Activated CD4-positive, alpha-beta T cell treated with anti-CD3 and anti-CD28 coated beads for 36 hours (primary cell): ENCODE results near the gene SYT14. TPM values are rescaled to one million over a fixed set of nuclear protein-coding genes. Genes with fewer than 3 reads are reported as not detected.
"Not testable (repeated sequence)": the region's sequence is repeated elsewhere in the genome, so short reads cannot be mapped to it uniquely, and the experiment has no call there.

Source experiments
- ATAC-seq: fragments of 200-7000 bp; cut with Tn5 transposase; one replicate; pipeline ENCODE4 v1.10.0; 2021; ENCODE audit warnings: mild to moderate bottlenecking, moderate library complexity
- CTCF ChIA-PET: fragments of 350-600 bp; sonication (Branson Sonifier 250); formaldehyde crosslinking; loops from one replicate; lab custom pipeline; 2021; ENCODE audit warnings: antibody characterized with exemption; lab: Charles Lee
- POLR2A ChIA-PET: fragments of 350-600 bp; sonication (Branson Sonifier 250); formaldehyde crosslinking; loops from one replicate; lab custom pipeline; 2021; ENCODE audit warnings: antibody characterized with exemption, inconsistent platforms; lab: Charles Lee
- DNase-seq: peaks from one replicate; pipeline ENCODE4 v3.0.0-alpha.2; 2020
- H3K27ac Mint-ChIP-seq: one replicate; pipeline ENCODE4 v1.8.0; 2021; ENCODE audit warnings: mixed read lengths
- H3K27me3 Mint-ChIP-seq: one replicate; pipeline ENCODE4 v1.8.0; 2021; ENCODE audit warnings: mixed read lengths
- H3K36me3 Mint-ChIP-seq: one replicate; pipeline ENCODE4 v1.8.0; 2021; ENCODE audit warnings: low read depth, mixed read lengths
- H3K4me1 Mint-ChIP-seq: one replicate; pipeline ENCODE4 v1.8.0; 2021; ENCODE audit warnings: mixed read lengths
- H3K4me3 Mint-ChIP-seq: one replicate; pipeline ENCODE4 v1.8.0; 2021; ENCODE audit warnings: mild to moderate bottlenecking, moderate library complexity, mixed read lengths
- H3K9me3 Mint-ChIP-seq: one replicate; pipeline ENCODE4 v1.8.0; 2021; ENCODE audit warnings: low read depth, mixed read lengths
- intact Hi-C, 2 experiments: fragments of 100-400 bp; cut with DNase I in 1 of 2; cut with micrococcal nuclease in 1 of 2; formaldehyde crosslinking; loops; one replicate each; pipeline versions ENCODE4 v1.14.2 to v1.15.1; 2022 to 2024; cut with DNase I, micrococcal nuclease
- total RNA-seq, 2 experiments: library from RNA; stranded (reverse); gene quantifications; one replicate each; pipeline ENCODE4 v1.2.3, GENCODE V29; 2021

The SYT14 gene
- total RNA-seq, 2 experiments from 2014 or later = not detected

DNA sequence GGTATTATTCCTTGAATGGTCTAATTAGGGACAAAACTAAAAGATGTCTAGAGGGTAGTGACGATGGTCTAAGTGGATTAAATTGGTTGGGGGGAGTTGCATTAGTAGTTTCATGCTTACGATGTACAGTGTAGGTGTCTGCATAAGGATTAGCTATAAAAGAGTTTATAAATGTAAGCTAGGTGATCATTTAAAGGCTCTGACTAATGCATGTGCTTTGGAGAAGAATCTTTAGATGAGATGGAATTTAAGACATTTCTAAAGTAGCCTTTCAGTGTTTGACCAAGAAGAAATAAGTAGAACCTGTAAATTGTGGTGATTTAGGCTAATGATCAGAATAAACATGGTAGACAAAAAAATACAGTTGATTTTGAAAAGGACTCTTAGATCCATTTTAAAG, 7.4 kb downstream of the SYT14 start:
- CTCF ChIA-PET = no interaction called here
- Mint-ChIP-seq H3K36me3 (no peaks in the 10 kb centered on the region), H3K9me3 (no peaks in the 10 kb centered on the region), H3K4me1 (no peaks in the 10 kb centered on the region), H3K4me3 (no peak overlapping the region), H3K27ac (no peak overlapping the region), H3K27me3 (peaks cover 23% of the 10 kb centered on the region)
- intact Hi-C loops = no loop called here
- POLR2A ChIA-PET = no interaction called here
- ATAC-seq (no peak), DNase-seq (no peak)

DNA sequence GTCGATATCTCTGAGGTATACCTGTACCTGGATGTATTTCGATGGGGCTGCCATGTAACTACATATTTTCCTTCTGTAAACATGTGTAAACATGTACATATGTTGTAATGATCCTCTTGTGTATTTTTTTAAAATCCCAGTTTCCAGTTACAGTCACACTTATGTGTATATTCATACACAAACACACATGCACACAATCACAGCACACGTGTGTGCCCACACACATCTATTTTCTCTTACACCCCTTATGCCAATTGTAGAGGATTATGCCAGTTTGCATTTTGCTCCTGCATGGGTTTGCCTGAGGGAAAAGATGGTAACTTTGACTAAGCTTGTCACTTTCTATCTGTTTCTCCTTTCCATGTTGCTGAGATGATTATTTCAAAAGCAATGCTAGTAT, 10.1 kb downstream of the SYT14 start:
- CTCF ChIA-PET = no interaction called here
- Mint-ChIP-seq H3K4me3 (no peak overlapping the region), H3K27ac (no peak overlapping the region), H3K36me3 (no peaks in the 10 kb centered on the region), H3K27me3 (peaks cover 14% of the 10 kb centered on the region), H3K4me1 (no peaks in the 10 kb centered on the region), H3K9me3 (no peaks in the 10 kb centered on the region)
- intact Hi-C loops = no loop called here
- POLR2A ChIA-PET = no interaction called here
- DNase-seq (no peak), ATAC-seq (no peak)

DNA sequence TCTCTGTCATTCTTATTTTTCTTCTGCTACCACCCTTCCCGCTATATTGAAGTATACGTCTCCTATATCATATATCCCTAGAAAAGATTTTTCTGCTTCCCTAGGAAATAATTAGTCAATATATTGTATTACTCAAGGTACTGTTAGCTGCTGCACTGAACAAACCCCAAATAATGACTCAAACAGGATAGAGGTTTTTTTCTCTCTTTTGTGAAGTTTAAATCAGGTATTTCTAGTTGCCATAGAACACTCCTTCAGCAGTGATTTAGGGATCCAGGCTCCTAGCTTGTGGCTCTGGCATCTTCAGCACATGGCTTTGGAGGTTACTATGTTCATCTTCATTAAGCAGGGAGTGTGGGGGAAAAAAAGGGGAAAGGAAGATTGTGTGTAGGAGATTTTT, 18.1 kb downstream of the SYT14 start:
- no peaks in the 10 kb centered on the region for H3K9me3 Mint-ChIP-seq
- intact Hi-C loops = no loop called here
- DNase-seq (no peak), ATAC-seq (no peak)
- no peaks in the 10 kb centered on the region for H3K36me3 Mint-ChIP-seq
- peaks cover 10% of the 10 kb centered on the region for H3K27me3 Mint-ChIP-seq
- POLR2A ChIA-PET = no interaction called here
- CTCF ChIA-PET = no interaction called here
- no peak overlapping the region for H3K27ac Mint-ChIP-seq
- no peaks in the 10 kb centered on the region for H3K4me1 Mint-ChIP-seq
- H3K4me3 Mint-ChIP-seq = no peak overlapping the region

DNA sequence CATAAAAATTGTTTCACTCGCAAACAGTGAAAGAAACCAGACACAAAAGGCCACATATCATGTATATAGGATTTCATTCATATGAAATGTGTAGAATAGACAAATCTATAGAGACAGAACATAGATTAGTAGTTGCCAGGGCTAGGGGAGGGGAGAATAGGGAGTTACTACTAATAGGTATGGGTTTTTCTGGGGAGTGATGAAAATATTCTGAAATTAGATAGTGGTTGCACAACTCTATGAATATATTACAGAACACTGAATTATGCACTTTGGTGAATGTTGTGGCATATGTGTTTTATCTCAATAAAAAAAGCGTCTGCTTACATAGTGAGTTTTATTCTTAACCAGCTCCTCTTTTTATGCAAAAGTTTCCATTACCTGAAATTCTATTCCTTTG, 21.6 kb downstream of the SYT14 start:
- H3K36me3 Mint-ChIP-seq = no peaks in the 10 kb centered on the region
- H3K27ac Mint-ChIP-seq = no peak overlapping the region

DNA sequence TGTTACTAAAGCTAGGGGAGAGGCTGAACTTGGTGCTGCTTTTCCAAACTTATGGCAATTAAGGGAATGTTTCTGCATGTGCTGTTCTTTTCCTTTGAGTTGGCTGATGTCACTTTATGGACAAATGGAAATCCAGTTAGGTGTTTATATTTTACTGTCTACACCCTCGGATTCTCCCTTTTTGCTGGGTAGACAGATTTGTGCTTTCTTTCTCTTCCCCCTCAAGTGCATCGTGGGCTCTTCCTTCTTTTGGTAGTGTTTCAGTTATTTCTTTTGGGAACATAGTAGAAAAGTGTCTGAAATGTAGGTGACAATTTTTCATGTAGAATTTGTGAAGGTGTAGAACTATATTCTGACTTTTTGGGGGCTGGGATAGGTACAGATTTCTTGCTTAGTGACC, 22.9 kb downstream of the SYT14 start:
- no peak for ATAC-seq
- Mint-ChIP-seq H3K9me3 (no peaks in the 10 kb centered on the region), H3K27ac (no peak overlapping the region), H3K4me1 (no peaks in the 10 kb centered on the region), H3K4me3 (no peak overlapping the region), H3K27me3 (peaks cover 16% of the 10 kb centered on the region), H3K36me3 (no peaks in the 10 kb centered on the region)
- no peak for DNase-seq
- CTCF ChIA-PET = interaction anchor here (0.6 kb wide), 1 partner anchor 12 kb away, joined by 3 read pairs; no protein-coding TSS in a partner anchor
- intact Hi-C loops = no loop called here
- POLR2A ChIA-PET = no interaction called here

More for the DNA sequence above, 21.6 kb downstream of the SYT14 start:
- H3K27me3 Mint-ChIP-seq = peaks cover 14% of the 10 kb centered on the region
- H3K9me3 Mint-ChIP-seq = no peaks in the 10 kb centered on the region
- ChIA-PET CTCF (interaction anchor here (1.5 kb wide), 1 partner anchor 13 kb away, joined by 3 read pairs; no protein-coding TSS in a partner anchor), POLR2A (no interaction called here)
- no peak for DNase-seq
- H3K4me3 Mint-ChIP-seq = no peak overlapping the region
- H3K4me1 Mint-ChIP-seq = no peaks in the 10 kb centered on the region
- no peak for ATAC-seq
- intact Hi-C loops = no loop called here

DNA sequence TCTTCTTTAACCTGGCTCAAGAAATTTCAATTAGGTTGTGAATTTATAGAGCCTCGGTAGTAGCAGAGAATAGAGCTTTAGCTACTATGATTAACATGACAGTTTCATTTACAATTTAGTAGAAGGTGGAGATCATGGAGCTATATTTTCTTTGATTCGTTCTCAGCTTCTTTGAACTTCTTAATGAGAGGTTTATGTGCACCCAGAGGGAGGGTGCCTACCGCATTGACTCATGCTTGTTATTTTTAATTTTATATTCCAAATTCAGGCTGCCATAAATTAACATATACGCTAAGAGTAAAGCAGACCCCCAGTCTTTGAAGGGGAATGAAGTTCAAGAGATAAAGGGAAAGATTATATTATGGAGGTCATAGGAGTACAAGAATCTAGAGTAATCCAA, 24.4 kb downstream of the SYT14 start:
- CTCF ChIA-PET = no interaction called here
- peaks cover 18% of the 10 kb centered on the region for H3K27me3 Mint-ChIP-seq

DNA sequence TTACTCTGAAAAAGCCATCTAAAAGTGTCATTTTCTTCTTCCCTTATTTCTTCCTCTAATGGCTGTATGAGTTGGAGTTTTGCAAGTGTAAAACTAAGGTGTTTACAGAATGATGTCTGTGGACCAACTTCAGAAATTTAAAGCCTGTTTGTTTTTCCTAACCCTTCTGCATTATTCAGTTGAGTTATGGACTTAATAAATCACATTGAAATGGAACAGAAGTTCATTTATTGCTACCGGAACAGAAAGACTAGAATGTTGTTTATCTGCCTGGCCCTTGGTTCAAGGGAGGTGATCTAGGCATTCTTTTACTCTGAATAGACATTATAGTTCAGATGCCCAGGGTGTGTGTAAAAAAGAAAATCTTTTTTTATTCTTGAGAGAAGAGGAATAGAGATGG, 24.8 kb downstream of the SYT14 start:
- ChIA-PET CTCF (no interaction called here), POLR2A (interaction anchor here (0.7 kb wide), 1 partner anchor 78 kb away, joined by 3 read pairs; no protein-coding TSS in a partner anchor)
- Mint-ChIP-seq H3K27me3 (peaks cover 14% of the 10 kb centered on the region), H3K9me3 (no peaks in the 10 kb centered on the region), H3K27ac (no peak overlapping the region), H3K4me1 (no peaks in the 10 kb centered on the region), H3K4me3 (no peak overlapping the region), H3K36me3 (no peaks in the 10 kb centered on the region)
- intact Hi-C loops = no loop called here
- DNase-seq = no peak
- no peak for ATAC-seq

More for the DNA sequence above, 24.4 kb downstream of the SYT14 start:
- no peak for ATAC-seq
- Mint-ChIP-seq H3K4me1 (no peaks in the 10 kb centered on the region), H3K4me3 (no peak overlapping the region), H3K36me3 (no peaks in the 10 kb centered on the region), H3K9me3 (no peaks in the 10 kb centered on the region), H3K27ac (no peak overlapping the region)
- no peak for DNase-seq
- POLR2A ChIA-PET = interaction anchor here (0.7 kb wide), 1 partner anchor 77 kb away, joined by 3 read pairs; no protein-coding TSS in a partner anchor
- intact Hi-C loops = no loop called here

DNA sequence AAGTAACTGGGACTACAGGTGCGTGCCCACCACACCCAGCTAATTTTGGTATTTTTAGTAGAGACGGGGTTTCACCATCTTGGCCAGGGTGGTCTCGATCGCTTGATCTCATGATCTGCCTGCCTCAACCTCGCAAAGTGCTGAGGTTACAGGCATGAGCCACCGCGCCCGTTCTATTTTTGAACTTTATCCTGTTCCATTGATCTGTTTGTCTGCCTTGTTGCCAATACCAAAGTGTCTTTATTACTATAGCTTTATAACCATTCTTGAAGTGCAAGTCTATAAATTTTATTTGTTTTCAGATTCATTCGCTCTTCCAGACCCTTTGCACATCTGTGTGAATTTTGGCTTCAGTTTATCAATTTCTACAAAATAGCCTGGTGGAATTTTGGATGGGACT, 28.0 kb downstream of the SYT14 start:
- CTCF ChIA-PET = interaction anchor here (0.9 kb wide), 1 partner anchor 72 kb away, joined by 4 read pairs; no protein-coding TSS in a partner anchor
- DNase-seq = no peak
- no peaks in the 10 kb centered on the region for H3K9me3 Mint-ChIP-seq

DNA sequence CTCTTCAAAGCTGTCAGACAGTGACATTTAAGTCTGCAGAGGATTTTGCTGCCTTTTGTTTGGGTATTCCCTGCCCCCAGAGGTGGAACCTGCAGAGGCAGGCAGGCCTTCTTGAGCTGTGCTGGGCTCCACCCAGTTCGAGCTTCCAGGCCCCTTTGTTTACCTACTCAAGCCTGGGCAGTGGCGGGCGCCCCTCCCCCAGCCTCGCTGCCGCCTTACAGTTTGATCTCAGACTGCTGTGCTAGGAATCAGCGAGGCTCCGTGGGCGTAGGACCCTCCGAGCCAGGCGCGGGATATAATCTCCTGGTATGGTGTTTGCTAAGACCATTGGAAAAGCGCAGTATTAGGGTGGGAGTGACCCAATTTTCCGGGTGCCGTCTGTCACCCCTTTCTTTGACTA, 40.7 kb downstream of the SYT14 start:
- POLR2A ChIA-PET = interaction anchor here (0.6 kb wide), 1 partner anchor 1100 kb away, joined by 5 read pairs; no protein-coding TSS in a partner anchor
- H3K36me3 Mint-ChIP-seq, H3K4me3 Mint-ChIP-seq, ATAC-seq, CTCF ChIA-PET, DNase-seq, H3K4me1 Mint-ChIP-seq, intact Hi-C loops, H3K27me3 Mint-ChIP-seq, H3K9me3 Mint-ChIP-seq, H3K27ac Mint-ChIP-seq: not testable (repeated sequence)

More for the DNA sequence above, 28.0 kb downstream of the SYT14 start:
- no peak for ATAC-seq
- Mint-ChIP-seq H3K36me3 (no peaks in the 10 kb centered on the region), H3K4me1 (no peaks in the 10 kb centered on the region), H3K4me3 (no peak overlapping the region), H3K27me3 (peaks cover 10% of the 10 kb centered on the region), H3K27ac (no peak overlapping the region)
- intact Hi-C loops = no loop called here
- POLR2A ChIA-PET = no interaction called here

DNA sequence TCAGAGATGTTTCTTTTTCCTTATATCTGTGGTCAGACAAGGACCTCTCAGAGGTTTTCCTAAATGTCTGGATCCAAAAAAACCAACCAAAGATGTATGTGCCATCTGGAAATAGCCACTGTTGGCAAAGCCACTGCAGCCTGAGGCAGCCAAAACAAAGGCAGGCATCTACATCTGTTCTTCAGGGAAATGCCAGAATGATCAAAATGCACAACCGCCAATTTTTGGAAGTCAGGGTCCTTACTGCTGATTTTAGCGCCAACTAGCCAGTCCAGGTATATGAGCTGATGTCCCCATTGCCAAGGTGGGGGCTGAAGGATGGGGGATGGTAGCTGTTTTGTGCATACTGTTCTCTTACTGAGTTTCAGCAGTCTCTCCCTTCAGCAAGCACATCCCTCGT, 45.9 kb downstream of the SYT14 start:
- no peak overlapping the region for H3K4me3 Mint-ChIP-seq
- H3K4me1 Mint-ChIP-seq = no peaks in the 10 kb centered on the region
- CTCF ChIA-PET = no interaction called here
- no peak for DNase-seq
- intact Hi-C loops = no loop called here
- H3K9me3 Mint-ChIP-seq = no peaks in the 10 kb centered on the region
- ATAC-seq = no peak
- POLR2A ChIA-PET = no interaction called here
- H3K36me3 Mint-ChIP-seq = no peaks in the 10 kb centered on the region
- no peak overlapping the region for H3K27ac Mint-ChIP-seq
- H3K27me3 Mint-ChIP-seq = peaks cover 16% of the 10 kb centered on the region

DNA sequence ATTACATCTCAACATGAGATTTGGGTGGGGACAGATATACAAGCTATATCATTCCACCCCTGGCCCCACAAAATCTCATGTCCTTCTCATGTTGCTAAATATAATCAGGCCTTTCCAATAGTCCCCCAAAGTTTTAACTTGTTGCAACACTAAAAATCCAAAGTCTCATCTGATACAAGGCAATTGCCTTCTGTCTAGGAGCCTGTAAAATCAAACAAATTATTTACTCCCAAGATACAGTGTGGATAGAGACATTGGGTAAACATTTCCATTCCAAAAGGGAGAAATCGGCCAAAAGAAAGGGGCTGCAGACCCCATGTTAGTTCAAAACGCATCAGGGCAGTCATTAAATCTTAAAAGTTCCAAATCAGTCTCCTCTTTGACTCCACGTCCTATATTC, 47.0 kb downstream of the SYT14 start:
- no peaks in the 10 kb centered on the region for H3K36me3 Mint-ChIP-seq
- H3K9me3 Mint-ChIP-seq = no peaks in the 10 kb centered on the region
- H3K27ac Mint-ChIP-seq = no peak overlapping the region
- peaks cover 18% of the 10 kb centered on the region for H3K27me3 Mint-ChIP-seq
- DNase-seq (no peak), ATAC-seq (no peak)
- intact Hi-C loops = no loop called here
- no peaks in the 10 kb centered on the region for H3K4me1 Mint-ChIP-seq
- no peak overlapping the region for H3K4me3 Mint-ChIP-seq
- POLR2A ChIA-PET = no interaction called here
- CTCF ChIA-PET = no interaction called here

DNA sequence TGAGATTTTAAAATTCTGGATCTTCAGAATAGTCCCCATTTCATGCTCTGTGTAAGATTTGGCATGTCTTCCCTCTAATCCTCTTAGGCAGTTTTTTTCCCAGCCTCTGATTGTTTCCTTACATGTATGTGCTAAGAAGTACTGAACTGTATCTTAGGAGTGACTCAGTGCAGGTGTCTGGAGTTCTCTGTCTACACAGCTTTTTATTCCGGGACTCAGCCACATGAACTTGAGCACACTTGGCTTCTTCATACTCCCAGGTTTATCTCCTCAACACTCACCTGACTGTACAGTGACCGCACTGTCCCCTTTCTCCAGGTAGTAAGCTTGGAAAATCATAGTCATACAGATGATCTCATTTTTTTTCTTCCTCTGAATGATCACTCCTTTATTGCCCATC, 50.7 kb downstream of the SYT14 start:
- ChIA-PET POLR2A (no interaction called here), CTCF (interaction anchor here (0.6 to 2.8 kb wide), 6 partner anchors 88 to 419 kb away, joined by 3 to 14 read pairs (median 4); no protein-coding TSS in a partner anchor)
- Mint-ChIP-seq H3K4me3 (no peak overlapping the region), H3K27ac (no peak overlapping the region), H3K27me3 (peaks cover 19% of the 10 kb centered on the region), H3K4me1 (no peaks in the 10 kb centered on the region), H3K36me3 (no peaks in the 10 kb centered on the region), H3K9me3 (no peaks in the 10 kb centered on the region)
- DNase-seq (no peak), ATAC-seq (no peak)
- intact Hi-C loops = loop anchor here (1.0 kb wide), 1 partner anchor 128 kb away; no protein-coding TSS in a partner anchor
